ENCODE results near the gene TMPRSS11A.

- TF ChIP-seq CTCF (IDR thresholded peaks at IDR 0.05; ENCODE audit: low read depth, low read length, poor library complexity, severe bottlenecking) (no peak), EZH2phosphoT487 (IDR thresholded peaks at IDR 0.05; ENCODE audit: borderline replicate concordance, low read length) (no peak)
Observed at GRCh38 chr4:67873116-67873515, 90.2 kb downstream of the TMPRSS11A start.
